ENCODE data around the gene LYG1.

Gene LYG1

GRCh38 chr2:99261242-99261641 is 39.8 kb downstream of the LYG1 start:
- DNase-seq, result no peak

GRCh38 chr2:99260184-99260583 is 40.8 kb downstream of the LYG1 start:
- no peak for DNase-seq

- DNase-seq, result no peak
Observed at GRCh38 chr2:99259465-99259864, 41.5 kb downstream of the LYG1 start.

- DNase-seq, result no peak
Observed at GRCh38 chr2:99256677-99257076, 44.3 kb downstream of the LYG1 start.

- DNase-seq, result no peak
Observed at GRCh38 chr2:99255491-99256318, 45.3 kb downstream of the LYG1 start, which contains the start of gene LYG2. Gene LYG2 (minus strand): TSS chr2:99255666. CDS start chr2:99254260, 1,406 bp downstream.

- no peak for DNase-seq
Observed at GRCh38 chr2:99249951-99250350, 51.0 kb downstream of the LYG1 start.

- no peak for DNase-seq
Observed at GRCh38 chr2:99242151-99242550, 58.8 kb downstream of the LYG1 start.

GRCh38 chr2:99240431-99240830 is 60.6 kb downstream of the LYG1 start:
- DNase-seq, result no peak

GRCh38 chr2:99238599-99238998 is 62.4 kb downstream of the LYG1 start:
- DNase-seq, result no peak

Measured in EL (cell line).